ENCODE measurements around the gene DDAH2. TPM values are rescaled to one million over a fixed set of nuclear protein-coding genes. Genes with fewer than 3 reads are reported as not detected.
A peak's percentile ranks its signal among the peaks of the same experiment; 100 is the strongest.

The DDAH2 gene
- total and polyA plus RNA-seq, 7 donors, result 86.7 to 340 (median 137) TPM

GRCh38 chr6:31737991-31738979 is 9.2 kb upstream of the DDAH2 start:
- DNase-seq, result no peak
- peaks cover 0 to 46% (median 40%) of the 10 kb centered on the region in 4 donors for H3K4me1 ChIP-seq

GRCh38 chr6:31737315-31737990 is 8.4 kb upstream of the DDAH2 start:
- Histone ChIP-seq H3K9me3 (no peaks in the 10 kb centered on the region), H3K27ac (peak overlapping the region; percentile 92 to 98 (median 94)), H3K4me1 (peaks cover 0 to 49% (median 40%) of the 10 kb centered on the region in 4 donors), H3K36me3 (peaks cover 13 to 17% (median 15%) of the 10 kb centered on the region in 4 donors), H3K27me3 (no peaks in the 10 kb centered on the region), H3K4me3 (peak overlapping the region in 1 of 4 donors; percentile 64)
- DNase-seq, result no peak
- whole genome bisulfite sequencing, 2 donors, result 10 to 18% methylated on average over 7 of the region's 7 CpGs
- intact Hi-C loops (cut with DNase I), result no loop called here
- no peak for TF ChIP-seq POLR2A (IDR thresholded peaks at IDR 0.05)
- TF ChIP-seq EP300 (IDR thresholded peaks at IDR 0.05), result no peak
- TF ChIP-seq POLR2AphosphoS5 (IDR thresholded peaks at IDR 0.05), result no peak
- TF ChIP-seq CTCF (IDR thresholded peaks at IDR 0.05), result no peak

More at GRCh38 chr6:31737991-31738979, 9.2 kb upstream of the DDAH2 start:
- H3K36me3 ChIP-seq, result peaks cover 6 to 9% (median 7%) of the 10 kb centered on the region in 4 donors
- no peaks in the 10 kb centered on the region for H3K9me3 ChIP-seq
- no peak overlapping the region for H3K4me3 ChIP-seq
- H3K27me3 ChIP-seq, result no peaks in the 10 kb centered on the region
- intact Hi-C loops (cut with DNase I), result no loop called here
- 2 to 9% methylated on average over 6 of the region's 6 CpGs for WGBS, 2 donors
- H3K27ac ChIP-seq, result peak overlapping the region; percentile 92 to 98 (median 94)
- TF ChIP-seq EP300 (IDR thresholded peaks at IDR 0.05), result no peak
- no peak for TF ChIP-seq CTCF (IDR thresholded peaks at IDR 0.05)
- TF ChIP-seq POLR2A (IDR thresholded peaks at IDR 0.05), result no peak
- peak in 2 of 4 donors; percentile 24 to 60 for TF ChIP-seq POLR2AphosphoS5 (IDR thresholded peaks at IDR 0.05)

- no peak for TF ChIP-seq EP300 (IDR thresholded peaks at IDR 0.05)
- no peak for TF ChIP-seq POLR2A (IDR thresholded peaks at IDR 0.05)
- H3K4me3 ChIP-seq, result peak overlapping the region; percentile 64 to 76 (median 73)
- no peak for DNase-seq
- intact Hi-C loops (cut with DNase I), result no loop called here
- peak overlapping the region; percentile 92 to 98 (median 94) for H3K27ac ChIP-seq
- 15 to 20% methylated on average over 10 of the region's 10 CpGs for WGBS, 2 donors
- H3K36me3 ChIP-seq, result peaks cover 17 to 23% (median 21%) of the 10 kb centered on the region in 4 donors
- H3K9me3 ChIP-seq, result no peaks in the 10 kb centered on the region
- H3K27me3 ChIP-seq, result no peaks in the 10 kb centered on the region
- H3K4me1 ChIP-seq, result peaks cover 0 to 49% (median 40%) of the 10 kb centered on the region in 4 donors
These were observed 7.7 kb upstream of the DDAH2 start for GRCh38 chr6:31736768-31737314.

- H3K4me1 ChIP-seq, result peaks cover 0 to 49% (median 40%) of the 10 kb centered on the region in 4 donors
- DNase-seq, result peak; percentile 95
- intact Hi-C loops (cut with DNase I), result no loop called here
- no peak for TF ChIP-seq EP300 (IDR thresholded peaks at IDR 0.05)
- TF ChIP-seq CTCF (IDR thresholded peaks at IDR 0.05), result no peak
- peak; percentile 97 to 98 (median 98) for TF ChIP-seq POLR2AphosphoS5 (IDR thresholded peaks at IDR 0.05)
- peak; percentile 88 to 97 for TF ChIP-seq POLR2A (IDR thresholded peaks at IDR 0.05)
- H3K27ac ChIP-seq, result peak within 1 kb of the TSS; percentile 92 to 98 (median 94)
- WGBS, 2 donors, result 0 to 1% methylated on average over 24 of the region's 24 CpGs
- no peaks in the 10 kb centered on the region for H3K9me3 ChIP-seq
- peaks cover 23 to 30% (median 27%) of the 10 kb centered on the region in 4 donors for H3K36me3 ChIP-seq
- H3K4me3 ChIP-seq, result peak within 1 kb of the TSS; percentile 64 to 76 (median 73)
- H3K27me3 ChIP-seq, result no peaks in the 10 kb centered on the region
These were observed 7.1 kb upstream of the DDAH2 start, which contains the start of gene CLIC1 for GRCh38 chr6:31736021-31736767. CLIC1 (minus strand) TSS chr6:31736530; CDS start chr6:31736300, 230 bp downstream.

Measured in sigmoid colon (tissue), 7 donors.